GM18505 (cell line): ENCODE measurements around the gene MFSD11.
A peak's percentile ranks its signal among the peaks of the same experiment; 100 is the strongest.
"Not testable (repeated sequence)": the region's sequence is repeated elsewhere in the genome, so short reads cannot be mapped to it uniquely, and the experiment has no call there.

ENCODE experiments used
- ATAC-seq: cut with Tn5 transposase; IDR thresholded peaks from one replicate; pipeline ENCODE4 v1.9.1; 2021; ENCODE audit not compliant: unreplicated experiment
- POLR2A ChIP-seq: IDR thresholded peaks from 4 replicates; pipeline ENCODE4 v1.6.1; 2011; ENCODE audit warnings: borderline replicate concordance; ENCODE audit not compliant: insufficient read depth, insufficient read length; ENCODE audit errors: extremely low read depth

The MFSD11 gene

DNA sequence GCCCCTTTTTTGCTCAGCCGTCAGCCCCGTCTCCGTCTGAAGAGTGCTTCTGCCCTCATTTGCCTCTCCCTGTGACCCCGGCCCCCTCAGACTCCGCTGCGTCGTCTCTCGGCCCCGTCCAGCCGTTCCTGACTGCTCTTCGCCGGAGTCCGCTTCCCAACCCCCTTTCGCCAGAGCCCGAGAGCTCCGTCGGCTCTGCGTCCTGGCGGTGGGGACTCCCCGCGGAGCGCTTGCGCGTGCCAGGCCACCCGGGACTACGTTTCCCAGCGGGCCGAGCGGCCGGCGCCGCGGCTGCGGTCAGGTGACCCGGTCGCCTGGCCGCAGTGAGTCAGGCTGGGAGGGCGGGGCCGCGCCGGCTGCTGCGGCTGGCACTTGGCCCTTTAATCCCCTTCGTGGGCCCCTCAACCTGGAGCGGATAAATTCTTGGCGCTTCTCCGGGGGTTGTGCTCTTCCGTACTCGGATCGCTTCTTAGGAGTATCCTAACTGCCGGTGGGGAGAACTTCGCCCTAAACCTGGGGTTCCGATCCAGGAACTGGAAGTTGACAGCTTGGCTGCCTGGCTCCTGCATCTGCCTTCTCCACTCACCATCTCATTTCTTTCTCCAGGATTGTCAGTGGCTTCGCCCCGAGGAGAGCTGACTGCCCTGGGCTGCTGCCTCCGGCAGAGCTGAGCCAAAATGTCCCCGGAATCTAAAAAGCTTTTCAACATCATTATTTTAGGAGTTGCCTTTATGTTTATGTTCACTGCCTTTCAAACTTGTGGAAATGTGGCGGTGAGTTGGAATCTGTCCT is at the start of gene MFSD11:
TSS of gene MFSD11 (plus strand) at position 444 of the 792 bp plus-strand sequence. CDS start at position 678, 234 bp downstream.
- ATAC-seq, result peak; percentile 50
- no peak for TF ChIP-seq POLR2A

DNA sequence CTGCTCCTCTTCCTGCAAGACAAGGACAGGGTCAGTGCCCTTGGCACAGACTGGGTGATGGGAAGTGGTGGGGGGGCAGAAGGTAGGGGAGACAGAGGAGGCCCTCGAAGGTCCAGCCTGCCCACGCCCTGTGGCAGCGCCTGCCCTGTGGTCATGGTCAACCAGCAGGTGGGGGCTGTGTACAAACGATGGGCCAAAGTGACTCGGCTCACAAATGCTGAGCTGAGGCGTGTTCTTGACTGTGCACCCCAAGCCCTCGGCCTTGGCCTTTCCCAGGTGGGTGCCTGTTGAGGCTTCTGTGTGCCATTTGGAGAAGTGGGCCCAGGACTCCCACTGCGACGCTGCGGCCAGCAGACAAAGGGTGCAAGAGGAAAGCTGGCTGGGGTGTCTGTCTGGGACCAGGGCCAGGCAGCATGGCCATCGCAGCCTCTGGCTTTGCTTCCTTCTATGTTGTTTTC is 49.7 kb upstream of the MFSD11 start:
- no peak for TF ChIP-seq POLR2A
- ATAC-seq, result no peak

DNA sequence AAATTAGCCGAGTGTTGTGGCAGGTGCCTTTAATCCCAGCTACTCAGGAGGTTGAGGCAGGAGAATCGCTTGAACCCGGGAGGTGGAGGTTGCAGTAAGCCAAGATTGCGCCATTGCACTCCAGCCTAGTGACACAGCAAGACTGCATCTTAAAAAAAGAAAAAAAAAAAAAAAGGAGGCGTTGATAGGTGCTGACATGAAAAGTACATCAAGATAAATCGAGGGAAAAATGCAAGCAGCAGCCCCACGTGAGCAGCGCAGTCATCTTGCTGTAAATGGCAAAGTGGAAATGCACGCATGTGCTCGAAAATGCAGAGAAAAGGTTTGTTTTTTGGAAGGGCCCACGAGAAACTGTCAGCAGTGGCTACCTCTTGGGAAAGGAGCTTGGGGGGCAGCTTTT is 48.1 kb upstream of the MFSD11 start:
- no peak for TF ChIP-seq POLR2A
- no peak for ATAC-seq

DNA sequence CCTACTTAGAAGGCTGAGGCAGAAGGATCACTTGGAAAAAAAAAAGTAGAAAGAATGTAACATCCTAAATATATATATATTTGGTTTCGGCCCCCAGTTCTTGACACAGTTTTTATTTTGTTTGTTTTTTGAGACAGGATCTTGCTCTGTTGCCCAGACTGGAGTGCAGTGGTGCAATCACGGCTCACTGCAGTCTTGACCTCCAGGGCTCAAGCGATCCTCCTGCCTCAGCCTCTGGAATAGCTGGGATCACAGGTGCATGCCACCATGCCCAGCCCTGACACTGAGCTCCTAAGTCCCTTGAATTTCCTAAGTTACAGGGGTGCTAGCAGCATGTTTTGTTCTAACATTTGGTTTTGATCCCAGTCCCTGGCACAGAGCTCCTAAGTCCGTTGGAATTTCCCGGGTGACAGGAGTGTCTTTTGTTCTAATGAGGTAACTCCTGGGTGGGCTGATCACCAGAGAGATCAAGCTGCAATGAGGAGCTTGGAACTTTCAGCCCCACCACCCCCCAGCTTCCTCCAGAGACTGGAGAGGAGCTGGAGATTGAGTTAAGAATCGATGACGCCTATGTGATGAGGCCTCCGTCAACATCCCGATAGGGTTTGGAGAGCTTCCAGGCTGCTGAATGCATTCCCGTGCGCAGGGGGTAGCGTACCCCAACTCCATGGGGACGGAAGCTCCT is 47.2 kb upstream of the MFSD11 start:
- no peak for ATAC-seq
- TF ChIP-seq POLR2A, result no peak

- ATAC-seq, result no peak
- no peak for TF ChIP-seq POLR2A
These were observed 46.3 kb upstream of the MFSD11 start for GRCh38 chr17:76691379-76692191.

DNA sequence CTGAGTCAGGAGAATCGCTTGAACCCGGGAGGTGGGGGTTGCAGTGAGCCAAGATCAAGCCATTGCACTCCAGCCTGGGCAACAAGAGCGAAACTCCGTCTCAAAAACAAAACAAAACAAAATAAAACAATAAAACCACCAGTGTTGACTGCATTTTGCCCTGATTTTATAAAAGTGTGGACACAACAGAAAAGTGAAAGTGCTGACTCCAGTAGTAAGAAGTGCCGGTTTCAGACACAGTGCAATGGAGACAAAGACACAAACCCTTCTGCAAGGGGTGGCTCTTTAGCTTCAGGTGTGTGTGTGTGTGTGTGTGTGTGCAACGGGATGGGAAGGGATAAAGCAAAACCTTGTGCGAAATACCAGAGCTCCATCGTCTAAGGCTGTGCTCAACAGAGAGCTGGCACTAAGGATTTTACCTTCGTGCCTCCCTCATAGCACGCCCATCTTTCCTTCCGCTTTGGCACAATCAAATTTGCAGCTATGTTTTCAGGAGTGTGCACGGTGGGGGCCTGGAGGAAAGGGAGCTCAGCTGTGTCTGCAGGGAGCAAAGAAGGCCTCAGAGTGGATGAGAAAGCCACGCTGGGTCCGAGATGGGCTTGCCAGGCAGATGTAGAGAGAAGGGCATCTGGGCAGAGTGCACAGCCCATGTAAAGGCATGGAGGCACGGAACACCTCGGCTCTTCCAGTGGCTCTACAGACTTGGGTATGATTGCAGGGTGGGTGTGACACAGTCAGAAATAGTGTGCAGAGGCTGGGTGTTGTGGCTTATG is 42.7 kb upstream of the MFSD11 start:
- TF ChIP-seq POLR2A, result no peak

DNA sequence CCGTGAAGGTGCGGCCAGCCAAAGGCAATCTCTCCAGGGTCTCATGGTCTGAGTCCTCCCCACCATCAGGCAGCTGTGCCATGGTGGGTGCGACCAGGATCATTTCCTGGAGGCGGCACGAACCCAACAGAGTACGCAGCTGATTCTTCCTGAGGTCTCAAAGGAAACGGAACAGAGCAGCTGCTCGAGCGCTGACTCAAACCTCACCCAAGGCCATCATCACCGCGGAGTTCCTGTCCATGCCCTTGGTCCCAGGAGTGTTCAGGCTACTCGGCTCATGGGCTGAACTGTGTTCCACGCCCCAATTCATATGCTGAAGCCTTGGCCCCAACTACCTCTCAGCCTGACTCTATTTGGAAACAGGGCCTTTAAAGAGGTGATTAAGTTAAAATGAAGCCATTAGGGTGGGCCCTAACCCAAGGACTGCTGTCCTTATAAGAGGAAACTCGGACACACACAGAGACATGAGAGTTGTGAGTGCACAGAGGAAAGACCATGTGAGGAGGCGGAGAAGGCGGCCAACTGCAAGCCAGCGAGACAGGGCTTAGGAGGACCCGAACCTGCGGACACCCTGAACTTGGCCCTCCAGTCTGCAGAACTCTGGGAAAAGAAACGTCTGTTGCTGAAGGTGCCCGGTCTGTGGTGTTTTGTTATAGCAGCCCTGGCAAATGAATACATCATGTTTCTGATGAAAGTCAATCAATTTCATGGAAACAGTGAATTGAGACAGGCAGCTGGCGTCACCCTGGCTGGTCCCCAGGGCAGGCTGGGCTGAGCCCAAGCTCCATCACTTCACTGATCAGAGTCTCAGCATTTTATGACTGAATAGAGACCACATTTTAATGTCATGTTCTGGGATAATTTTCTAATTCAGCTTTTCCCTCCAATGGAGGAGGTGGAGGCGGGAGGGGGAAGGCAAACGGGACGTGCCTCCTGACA is 40.9 kb upstream of the MFSD11 start:
- no peak for ATAC-seq

More for the DNA sequence above, 42.7 kb upstream of the MFSD11 start:
- ATAC-seq, result no peak

DNA sequence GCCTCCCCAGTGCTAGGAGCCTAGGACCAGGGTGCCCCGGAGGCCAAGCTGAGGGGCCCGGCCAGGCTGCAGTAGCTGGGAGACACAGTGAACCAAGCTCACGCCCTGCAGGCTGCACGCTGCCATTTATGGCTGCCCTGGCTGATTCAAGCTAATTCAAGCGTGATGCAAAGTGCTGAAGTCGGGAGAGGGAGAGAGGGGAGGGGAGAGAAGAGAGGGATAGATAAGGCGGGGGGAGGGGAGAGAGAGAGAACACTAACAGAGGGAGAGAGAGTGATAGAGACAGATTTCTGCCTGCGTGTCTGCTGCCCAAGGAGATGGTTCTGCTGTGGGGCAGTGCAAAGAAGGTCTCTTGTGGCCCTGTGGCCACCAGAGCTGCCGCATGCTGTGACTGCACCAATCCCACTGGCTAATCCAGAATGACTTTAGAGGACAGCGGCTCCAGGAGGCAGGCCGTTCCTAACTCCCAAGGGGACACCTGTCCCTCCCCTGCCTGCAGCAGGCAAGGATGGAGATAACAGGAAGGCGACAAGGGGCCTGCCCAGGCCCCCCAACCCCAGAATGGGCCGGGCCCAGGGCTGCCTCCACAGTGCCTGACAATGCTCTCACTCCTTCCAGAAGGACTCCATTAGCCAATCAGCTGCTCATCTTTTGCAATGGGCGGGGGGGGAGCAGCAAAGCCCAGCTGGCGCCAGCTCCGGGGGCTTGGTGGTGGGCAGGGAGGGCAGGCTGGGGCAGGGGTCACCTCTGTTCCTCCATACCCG is 40.0 kb upstream of the MFSD11 start:
- no peak for ATAC-seq

More for the DNA sequence above, 40.9 kb upstream of the MFSD11 start:
- TF ChIP-seq POLR2A, result no peak

DNA sequence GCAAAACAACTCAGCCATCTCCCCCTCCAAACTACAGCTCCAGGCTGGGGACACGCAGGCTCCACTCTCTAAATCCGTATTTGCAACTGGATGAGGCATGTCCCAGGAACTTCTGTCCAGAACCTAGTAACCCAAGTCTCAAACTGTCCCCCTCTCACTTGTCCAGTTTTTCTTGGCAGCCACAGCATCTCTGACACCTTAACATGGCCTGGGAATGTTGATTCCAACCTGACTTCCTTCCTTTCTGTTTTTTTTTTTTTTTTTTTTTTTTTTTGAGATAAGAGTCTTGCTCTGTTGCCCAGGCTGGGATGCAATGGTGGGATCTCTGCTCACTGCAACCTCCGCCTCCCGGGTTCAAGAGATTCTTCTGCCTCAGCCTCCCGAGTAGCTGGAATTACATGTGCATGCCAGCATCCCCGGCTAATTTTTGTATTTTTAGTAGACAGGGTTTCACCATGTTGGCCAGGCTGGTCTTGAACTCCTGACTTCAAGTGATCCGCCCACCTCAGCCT is 39.4 kb upstream of the MFSD11 start:
- not testable (repeated sequence) for ATAC-seq

More for the DNA sequence above, 40.0 kb upstream of the MFSD11 start:
- no peak for TF ChIP-seq POLR2A

DNA sequence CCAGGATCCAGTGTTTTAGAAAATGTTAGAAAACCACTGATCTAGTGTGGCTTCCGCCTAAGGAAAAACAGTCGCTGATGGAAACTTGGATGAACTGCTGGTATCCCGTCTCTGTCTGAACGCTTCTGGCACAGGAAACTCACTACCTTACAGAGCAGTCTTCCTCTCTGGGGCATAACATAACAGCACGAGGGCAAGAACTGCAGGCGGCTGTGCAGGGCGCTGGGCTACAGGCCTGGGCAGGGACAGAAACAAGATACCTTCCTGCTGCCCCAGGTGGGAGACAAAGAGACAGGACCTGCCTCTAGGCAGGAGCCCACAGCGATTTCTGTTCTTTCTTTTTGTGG is 37.7 kb upstream of the MFSD11 start:
- TF ChIP-seq POLR2A, result no peak
- ATAC-seq, result no peak
